PC-3 (cell line): ENCODE results near the gene NR2F6. TPM values are rescaled to one million over a fixed set of nuclear protein-coding genes. Genes with fewer than 3 reads are reported as not detected.

Source experiments
- ATAC-seq: fragments of 200-7000 bp; cut with Tn5 transposase; 2 replicates; pipeline ENCODE4 v1.9.1; 2020; ENCODE audit warnings: mild to moderate bottlenecking, moderate library complexity
- BruUV-seq: library from RNA; stranded (reverse); fragments of 400-500 nt; replicated peaks from 2 replicates; lab custom pipeline; 2021; lab: Mats Ljungman, UMichigan
- CTCF ChIA-PET: fragments of 300-600 bp; sonication (Branson Sonifier 250); formaldehyde crosslinking; loops from one replicate; lab custom pipeline; 2022; ENCODE audit warnings: antibody characterized with exemption; lab: Charles Lee
- POLR2A ChIA-PET: fragments of 300-600 bp; sonication (Branson Sonifier 250); formaldehyde crosslinking; loops from one replicate; lab custom pipeline; 2022; ENCODE audit warnings: antibody characterized with exemption; ENCODE audit not compliant: unreplicated experiment; lab: Charles Lee
- DNase-seq: peaks from one replicate; pipeline ENCODE4 v3.0.0-alpha.2; 2015
- H2AFZ ChIP-seq: fragments of 300-600 bp; sonication (generic); 2 replicates; pipeline ENCODE4 v1.6.0; 2016; ENCODE audit warnings: antibody characterized with exemption, low read length
- H3F3A ChIP-seq: fragments of 300-600 bp; sonication (generic); one replicate; pipeline ENCODE4 v1.6.0; 2017; ENCODE audit warnings: antibody characterized with exemption, low read length, control low read depth, mild to moderate bottlenecking; ENCODE audit not compliant: unreplicated experiment
- H3K27ac ChIP-seq: fragments of 300-600 bp; sonication (generic); 2 replicates; pipeline ENCODE4 v1.5.1; 2016; ENCODE audit warnings: mild to moderate bottlenecking, low read length
- H3K27me3 ChIP-seq: fragments of 300-600 bp; sonication (generic); 2 replicates; pipeline ENCODE4 v1.6.1; 2016; ENCODE audit warnings: low read length, mixed read lengths
- H3K36me3 ChIP-seq: fragments of 300-600 bp; sonication (generic); 2 replicates; pipeline ENCODE4 v1.6.1; 2016; ENCODE audit warnings: low read depth, mixed run types, low read length, mixed read lengths
- H3K4me1 ChIP-seq: fragments of 300-600 bp; sonication (generic); 2 replicates; pipeline ENCODE4 v1.5.1; 2016; ENCODE audit warnings: low read length; ENCODE audit not compliant: insufficient read depth
- H3K4me2 ChIP-seq: fragments of 300-600 bp; sonication (generic); 2 replicates; pipeline ENCODE4 v1.6.0; 2016; ENCODE audit warnings: low read length
- H3K4me3 ChIP-seq: fragments of 300-600 bp; sonication (generic); 2 replicates; pipeline ENCODE4 v1.5.1; 2016; ENCODE audit warnings: mild to moderate bottlenecking, low read length, mixed read lengths
- H3K79me2 ChIP-seq: fragments of 300-600 bp; sonication (generic); 2 replicates; pipeline ENCODE4 v1.6.1; 2017; ENCODE audit warnings: low read length, mixed read lengths
- H3K9ac ChIP-seq: fragments of 300-600 bp; sonication (generic); 2 replicates; pipeline ENCODE4 v1.6.0; 2016; ENCODE audit warnings: mild to moderate bottlenecking, low read length
- H3K9me2 ChIP-seq: fragments of 300-600 bp; sonication (generic); replicated peaks from 2 replicates; pipeline ENCODE4 v1.6.1; 2016; ENCODE audit warnings: mixed run types, low read length, mixed read lengths
- H3K9me3 ChIP-seq: fragments of 300-600 bp; sonication (generic); 2 replicates; pipeline ENCODE4 v1.6.1; 2016; ENCODE audit warnings: low read length, mixed read lengths
- H4K20me1 ChIP-seq: fragments of 300-600 bp; sonication (generic); 2 replicates; pipeline ENCODE4 v1.6.1; 2016; ENCODE audit warnings: low read length, mixed read lengths
- CTCF ChIP-seq: fragments of 300-600 bp; sonication (generic); conservative IDR thresholded peaks from 2 replicates; pipeline ENCODE4 v1.5.1; 2017; ENCODE audit warnings: antibody characterized with exemption, low read depth, mild to moderate bottlenecking, low read length
- EZH2 ChIP-seq: fragments of 300-600 bp; sonication (generic); IDR thresholded peaks from one replicate; pipeline ENCODE4 v1.6.1; 2017; ENCODE audit warnings: antibody characterized with exemption, mild to moderate bottlenecking, low read length; ENCODE audit not compliant: unreplicated experiment
- EZH2phosphoT487 ChIP-seq: fragments of 300-600 bp; sonication (generic); IDR thresholded peaks from 2 replicates; pipeline ENCODE4 v1.6.1; 2018; ENCODE audit warnings: mild to moderate bottlenecking, antibody characterized with exemption, low read length, borderline replicate concordance
- intact Hi-C: fragments of 100-400 bp; cut with micrococcal nuclease; formaldehyde crosslinking; loops from 2 replicates; pipeline ENCODE4 v1.9.0; 2023
- total RNA-seq: library from RNA; depleted of rRNA; stranded (reverse); fragments of >200 nt; gene quantifications from 2 replicates; pipeline ENCODE4 v1.2.3, GENCODE V29; 2014

The NR2F6 gene
- total RNA-seq, 1 experiment from 2014 or later, result 134 TPM

- Histone ChIP-seq H3F3A (no peaks in the 10 kb centered on the region), H4K20me1 (no peaks in the 10 kb centered on the region), H3K36me3 (peaks cover 24% of the 10 kb centered on the region; the same call in 1 of the 2 replicates), H3K9ac (peak overlapping the region; percentile 37), H3K9me2 (no peaks in the 10 kb centered on the region), H3K79me2 (peaks cover 30% of the 10 kb centered on the region), H3K4me1 (no peaks in the 10 kb centered on the region; the same call in 1 of the 2 replicates), H3K4me2 (peak overlapping the region; percentile 66), H3K27ac (no peak overlapping the region), H2AFZ (no peak overlapping the region), H3K4me3 (peak overlapping the region; percentile 61), H3K9me3 (no peaks in the 10 kb centered on the region), H3K27me3 (no peaks in the 10 kb centered on the region)
- peak; percentile 46 for DNase-seq
- no TSS peak for BruUV-seq
- ChIA-PET CTCF (no interaction called here), POLR2A (no interaction called here)
- intact Hi-C loops, result no loop called here
- ATAC-seq, result peak; percentile 71
- TF ChIP-seq EZH2 (no peak), CTCF (no peak), EZH2phosphoT487 (no peak)
Observed at GRCh38 chr19:17234911-17235299, 10.8 kb downstream of the NR2F6 start.

- Histone ChIP-seq H3K4me1 (no peaks in the 10 kb centered on the region; the same call in 1 of the 2 replicates), H3K9me3 (no peaks in the 10 kb centered on the region), H3K4me2 (no peak overlapping the region), H3K36me3 (peaks cover 14% of the 10 kb centered on the region; the same call in 1 of the 2 replicates), H4K20me1 (no peaks in the 10 kb centered on the region), H3K9me2 (no peaks in the 10 kb centered on the region), H3K4me3 (no peak overlapping the region), H3K79me2 (peaks cover 28% of the 10 kb centered on the region), H3K27me3 (no peaks in the 10 kb centered on the region), H3F3A (no peaks in the 10 kb centered on the region), H3K27ac (no peak overlapping the region), H3K9ac (no peak overlapping the region), H2AFZ (no peak overlapping the region)
- ChIA-PET POLR2A (no interaction called here), CTCF (no interaction called here)
- BruUV-seq, result no TSS peak
- DNase-seq (no peak), ATAC-seq (no peak)
- intact Hi-C loops, result no loop called here
- TF ChIP-seq EZH2 (no peak), EZH2phosphoT487 (no peak), CTCF (no peak)
Observed at GRCh38 chr19:17232258-17232657, 13.5 kb downstream of the NR2F6 start.

GRCh38 chr19:17229890-17230289 is 15.8 kb downstream of the NR2F6 start:
- H3K9me2 ChIP-seq, result no peaks in the 10 kb centered on the region
- H3F3A ChIP-seq, result no peaks in the 10 kb centered on the region
- H3K4me3 ChIP-seq, result no peak overlapping the region
- no peaks in the 10 kb centered on the region for H3K27me3 ChIP-seq
- no peak overlapping the region for H3K9ac ChIP-seq
- H3K4me1 ChIP-seq, result no peaks in the 10 kb centered on the region; the same call in 1 of the 2 replicates
- no peaks in the 10 kb centered on the region for H4K20me1 ChIP-seq
- CTCF ChIA-PET, result no interaction called here
- no peak overlapping the region for H3K27ac ChIP-seq
- no peak for TF ChIP-seq EZH2phosphoT487
- no peak for TF ChIP-seq CTCF
- TF ChIP-seq EZH2, result no peak
- peaks cover 14% of the 10 kb centered on the region; the same call in 1 of the 2 replicates for H3K36me3 ChIP-seq
- ATAC-seq, result no peak
- POLR2A ChIA-PET, result no interaction called here
- H3K79me2 ChIP-seq, result peaks cover 22% of the 10 kb centered on the region
- H2AFZ ChIP-seq, result no peak overlapping the region
- H3K4me2 ChIP-seq, result no peak overlapping the region
- no TSS peak for BruUV-seq
- intact Hi-C loops, result no loop called here
- H3K9me3 ChIP-seq, result no peaks in the 10 kb centered on the region
- no peak for DNase-seq
